Measurements from ENCODE around the gene PEMT.

Gene PEMT

GRCh38 chr17:17514361-17514992, 77.0 kb downstream of the PEMT start:
- no peak for DNase-seq (ENCODE audit: low spot score)
- H3K4me3 ChIP-seq, result no peak overlapping the region
- no peak for TF ChIP-seq CTCF (IDR thresholded peaks at IDR 0.05)
- H3K27ac ChIP-seq, result peak overlapping the region in 1 of 2 donors; percentile 40

- TF ChIP-seq CTCF (IDR thresholded peaks at IDR 0.05), result no peak
- no peak overlapping the region for H3K27ac ChIP-seq
- DNase-seq (ENCODE audit: low spot score), result no peak
- no peak overlapping the region for H3K4me3 ChIP-seq
These were observed 77.9 kb downstream of the PEMT start for GRCh38 chr17:17513626-17514025.

GRCh38 chr17:17512866-17513265, 78.6 kb downstream of the PEMT start:
- Histone ChIP-seq H3K4me3 (no peak overlapping the region), H3K27ac (no peak overlapping the region)
- TF ChIP-seq CTCF (IDR thresholded peaks at IDR 0.05), result no peak
- no peak for DNase-seq (ENCODE audit: low spot score)

GRCh38 chr17:17511881-17512858, 79.3 kb downstream of the PEMT start:
- no peak for TF ChIP-seq CTCF (IDR thresholded peaks at IDR 0.05)
- no peak for DNase-seq (ENCODE audit: low spot score)
- Histone ChIP-seq H3K4me3 (no peak overlapping the region), H3K27ac (no peak overlapping the region)

GRCh38 chr17:17511293-17511741, 80.2 kb downstream of the PEMT start:
- Histone ChIP-seq H3K4me3 (no peak overlapping the region), H3K27ac (no peak overlapping the region)
- TF ChIP-seq CTCF (IDR thresholded peaks at IDR 0.05), result no peak
- DNase-seq (ENCODE audit: low spot score), result no peak

GRCh38 chr17:17510456-17511292, 80.8 kb downstream of the PEMT start:
- Histone ChIP-seq H3K27ac (no peak overlapping the region), H3K4me3 (no peak overlapping the region)
- TF ChIP-seq CTCF (IDR thresholded peaks at IDR 0.05), result no peak
- DNase-seq (ENCODE audit: low spot score), result no peak
